Lower lobe of right lung (tissue), 2 donors: ENCODE results near the gene PHF12. TPM values are rescaled to one million over a fixed set of nuclear protein-coding genes. Genes with fewer than 3 reads are reported as not detected.
"Not testable (repeated sequence)": the region's sequence is repeated elsewhere in the genome, so short reads cannot be mapped to it uniquely, and the experiment has no call there.

Experiments
- ATAC-seq, 2 donors: fragments of 200-7000 bp; cut with Tn5 transposase; one replicate each; pipeline ENCODE4 v1.9.1; 2020 to 2022; ENCODE audit warnings: mild to moderate bottlenecking in 2 of 2, moderate library complexity in 2 of 2
- DNase-seq: peaks from one replicate; pipeline ENCODE4 v3.0.0-alpha.2; 2020
- H3K27ac ChIP-seq: fragments of 200-600 bp; one replicate; pipeline ENCODE4 v1.8.0; 2022
- H3K27me3 ChIP-seq: fragments of 200-600 bp; one replicate; pipeline ENCODE4 v1.8.0; 2022; ENCODE audit warnings: low read depth
- H3K36me3 ChIP-seq: fragments of 200-600 bp; one replicate; pipeline ENCODE4 v1.8.0; 2022; ENCODE audit warnings: mild to moderate bottlenecking
- H3K4me1 ChIP-seq: fragments of 200-600 bp; one replicate; pipeline ENCODE4 v1.8.0; 2022
- H3K4me3 ChIP-seq: fragments of 200-600 bp; one replicate; pipeline ENCODE4 v1.8.0; 2022; ENCODE audit warnings: mild to moderate bottlenecking
- H3K9me3 ChIP-seq: fragments of 200-600 bp; one replicate; pipeline ENCODE4 v1.8.0; 2022
- CTCF ChIP-seq: fragments of 200-600 bp; IDR thresholded peaks from one replicate; pipeline ENCODE4 v1.8.0; 2022; ENCODE audit warnings: antibody characterized with exemption, mild to moderate bottlenecking
- intact Hi-C: fragments of 100-400 bp; cut with DNase I; formaldehyde crosslinking; loops from one replicate; pipeline ENCODE4 v1.11.0; 2022
- total RNA-seq: library from RNA; stranded (reverse); fragmentation: NEBNext Ultra II Directional; extraction: Animal tissue kit (Norgen Biotek cat#: 25700); gene quantifications from one replicate; pipeline ENCODE4 v1.2.1, GENCODE V29; 2021
- donor health status: DM: no; HTN: yes; CAD: no; lungs with severe emphysema.

Gene PHF12
- total RNA-seq, 1 donor from 2014 or later = 36.2 TPM

- DNase-seq (no peak), ATAC-seq (no peak)
- Histone ChIP-seq H3K36me3 (peaks cover 58% of the 10 kb centered on the region), H3K9me3 (no peaks in the 10 kb centered on the region), H3K27ac (no peak overlapping the region), H3K4me3 (no peak overlapping the region), H3K27me3 (no peaks in the 10 kb centered on the region), H3K4me1 (peaks cover 29% of the 10 kb centered on the region)
- intact Hi-C loops = no loop called here
- no peak for TF ChIP-seq CTCF
These were observed 45.0 kb downstream of the PHF12 start for GRCh38 chr17:28906276-28906675.

DNA sequence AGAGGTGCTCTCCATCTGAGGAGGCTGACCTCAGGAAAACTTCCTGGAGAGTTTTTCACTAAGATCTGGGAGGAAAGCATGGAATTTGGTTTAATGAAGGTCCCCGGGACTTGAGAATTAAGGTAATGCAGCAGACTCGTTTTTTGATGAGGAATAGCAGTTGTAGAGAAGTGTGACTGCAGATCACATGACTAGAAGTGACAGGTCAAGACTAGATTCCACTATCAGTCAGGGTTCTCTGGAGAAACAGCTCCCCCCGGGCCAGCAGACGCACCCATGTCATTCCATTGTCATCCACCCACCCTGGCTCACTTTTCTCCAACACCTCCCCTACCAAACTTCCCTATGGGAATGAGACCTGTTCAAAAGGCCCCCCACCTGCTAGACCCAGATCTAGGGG lies 46.5 kb downstream of the PHF12 start:
- intact Hi-C loops = no loop called here
- ATAC-seq = no peak
- TF ChIP-seq CTCF = no peak

GRCh38 chr17:28903546-28903841 lies 47.8 kb downstream of the PHF12 start:
- intact Hi-C loops, ATAC-seq, DNase-seq, H3K27me3 ChIP-seq, H3K9me3 ChIP-seq, H3K4me3 ChIP-seq: not testable (repeated sequence)
- Histone ChIP-seq H3K36me3 (peaks cover 30% of the 10 kb centered on the region), H3K4me1 (peaks cover 30% of the 10 kb centered on the region), H3K27ac (peak overlapping the region; percentile 89)

More for the DNA sequence above, 46.5 kb downstream of the PHF12 start:
- Histone ChIP-seq H3K27me3 (no peaks in the 10 kb centered on the region), H3K36me3 (peaks cover 43% of the 10 kb centered on the region), H3K27ac (no peak overlapping the region), H3K4me1 (peaks cover 31% of the 10 kb centered on the region), H3K9me3 (no peaks in the 10 kb centered on the region), H3K4me3 (no peak overlapping the region)
- no peak for DNase-seq

GRCh38 chr17:28902819-28903545 lies 48.3 kb downstream of the PHF12 start, which contains the start of gene DHRS13:
Gene DHRS13 (minus strand): TSS chr17:28903079. CDS start chr17:28902944, 135 bp downstream.
- Histone ChIP-seq H3K27ac (peak within 1 kb of the TSS; percentile 89), H3K27me3 (no peaks in the 10 kb centered on the region), H3K9me3 (no peaks in the 10 kb centered on the region), H3K36me3 (peaks cover 25% of the 10 kb centered on the region), H3K4me1 (peaks cover 30% of the 10 kb centered on the region), H3K4me3 (peak within 1 kb of the TSS; percentile 88)
- intact Hi-C loops = no loop called here
- DNase-seq (peak; percentile 95), ATAC-seq (peak; percentile 97 to 98)
- TF ChIP-seq CTCF = peak; percentile 88

DNA sequence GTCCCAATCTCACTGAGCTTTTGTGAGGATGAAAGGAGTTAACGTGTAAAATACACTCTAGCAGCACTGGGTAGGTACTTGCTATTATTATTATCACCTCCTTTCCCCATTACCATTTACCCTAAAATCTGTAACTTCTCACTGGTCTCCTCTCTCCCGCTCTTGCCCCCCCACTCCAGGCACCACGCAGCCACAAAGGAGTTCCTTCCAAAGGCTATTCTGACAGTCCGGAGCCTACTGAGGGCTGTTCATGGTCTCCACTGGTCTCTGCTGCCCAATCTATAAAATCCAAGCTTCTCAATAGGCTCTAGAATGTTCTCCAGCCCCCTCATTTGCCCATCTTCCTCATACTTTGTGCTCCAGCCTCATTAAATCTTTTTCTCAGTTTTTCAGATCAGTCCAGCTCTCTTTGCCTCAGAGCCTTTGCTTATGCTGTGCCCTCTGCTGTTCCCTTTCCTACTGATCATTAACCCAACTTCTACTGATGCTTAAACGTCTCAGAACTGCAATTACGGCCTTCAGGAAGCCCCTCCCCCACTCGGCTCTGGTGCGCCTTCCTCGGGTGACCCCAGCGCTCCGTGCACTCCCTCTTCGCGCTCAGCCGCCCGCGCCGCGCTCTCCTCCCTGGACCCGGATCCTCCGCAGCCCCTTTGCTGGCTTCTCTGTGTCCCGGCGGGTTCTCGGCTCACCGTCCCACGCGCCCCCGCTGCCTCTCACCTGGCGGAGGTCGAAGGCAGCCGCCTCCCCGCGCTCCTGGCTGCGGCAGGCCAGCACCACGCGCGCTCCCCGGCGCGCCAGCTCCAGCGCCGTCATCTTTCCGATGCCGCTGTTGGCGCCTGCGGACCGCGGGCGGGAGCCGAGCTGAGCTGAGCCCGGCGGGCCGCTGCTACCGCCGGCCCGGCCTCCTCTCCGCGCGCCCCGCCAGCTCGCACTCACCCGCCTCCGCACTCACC lies 49.2 kb downstream of the PHF12 start:
- Histone ChIP-seq H3K27ac (peak overlapping the region; percentile 89), H3K4me3 (peak overlapping the region; percentile 88), H3K9me3 (no peaks in the 10 kb centered on the region), H3K4me1 (peaks cover 32% of the 10 kb centered on the region), H3K36me3 (peaks cover 17% of the 10 kb centered on the region), H3K27me3 (no peaks in the 10 kb centered on the region)
- peak; percentile 46 to 67 for ATAC-seq
- intact Hi-C loops = no loop called here
- TF ChIP-seq CTCF = no peak
- DNase-seq = peak; percentile 67
